PC-3 (cell line): ENCODE results near the gene ST8SIA4. TPM values are rescaled to one million over a fixed set of nuclear protein-coding genes. Genes with fewer than 3 reads are reported as not detected.

Experiments used
- ATAC-seq: fragments of 200-7000 bp; cut with Tn5 transposase; 2 replicates; pipeline ENCODE4 v1.9.1; 2020; ENCODE audit warnings: mild to moderate bottlenecking, moderate library complexity
- BruUV-seq: library from RNA; stranded (reverse); fragments of 400-500 nt; replicated peaks from 2 replicates; lab custom pipeline; 2021; lab: Mats Ljungman, UMichigan
- CTCF ChIA-PET: fragments of 300-600 bp; sonication (Branson Sonifier 250); formaldehyde crosslinking; loops from one replicate; lab custom pipeline; 2022; ENCODE audit warnings: antibody characterized with exemption; lab: Charles Lee
- POLR2A ChIA-PET: fragments of 300-600 bp; sonication (Branson Sonifier 250); formaldehyde crosslinking; loops from one replicate; lab custom pipeline; 2022; ENCODE audit warnings: antibody characterized with exemption; ENCODE audit not compliant: unreplicated experiment; lab: Charles Lee
- DNase-seq: peaks from one replicate; pipeline ENCODE4 v3.0.0-alpha.2; 2015
- H2AFZ ChIP-seq: fragments of 300-600 bp; sonication (generic); 2 replicates; pipeline ENCODE4 v1.6.0; 2016; ENCODE audit warnings: antibody characterized with exemption, low read length
- H3F3A ChIP-seq: fragments of 300-600 bp; sonication (generic); one replicate; pipeline ENCODE4 v1.6.0; 2017; ENCODE audit warnings: antibody characterized with exemption, low read length, control low read depth, mild to moderate bottlenecking; ENCODE audit not compliant: unreplicated experiment
- H3K27ac ChIP-seq: fragments of 300-600 bp; sonication (generic); 2 replicates; pipeline ENCODE4 v1.5.1; 2016; ENCODE audit warnings: mild to moderate bottlenecking, low read length
- H3K27me3 ChIP-seq: fragments of 300-600 bp; sonication (generic); 2 replicates; pipeline ENCODE4 v1.6.1; 2016; ENCODE audit warnings: low read length, mixed read lengths
- H3K36me3 ChIP-seq: fragments of 300-600 bp; sonication (generic); 2 replicates; pipeline ENCODE4 v1.6.1; 2016; ENCODE audit warnings: low read depth, mixed run types, low read length, mixed read lengths
- H3K4me1 ChIP-seq: fragments of 300-600 bp; sonication (generic); 2 replicates; pipeline ENCODE4 v1.5.1; 2016; ENCODE audit warnings: low read length; ENCODE audit not compliant: insufficient read depth
- H3K4me2 ChIP-seq: fragments of 300-600 bp; sonication (generic); 2 replicates; pipeline ENCODE4 v1.6.0; 2016; ENCODE audit warnings: low read length
- H3K4me3 ChIP-seq: fragments of 300-600 bp; sonication (generic); 2 replicates; pipeline ENCODE4 v1.5.1; 2016; ENCODE audit warnings: mild to moderate bottlenecking, low read length, mixed read lengths
- H3K79me2 ChIP-seq: fragments of 300-600 bp; sonication (generic); 2 replicates; pipeline ENCODE4 v1.6.1; 2017; ENCODE audit warnings: low read length, mixed read lengths
- H3K9ac ChIP-seq: fragments of 300-600 bp; sonication (generic); 2 replicates; pipeline ENCODE4 v1.6.0; 2016; ENCODE audit warnings: mild to moderate bottlenecking, low read length
- H3K9me2 ChIP-seq: fragments of 300-600 bp; sonication (generic); replicated peaks from 2 replicates; pipeline ENCODE4 v1.6.1; 2016; ENCODE audit warnings: mixed run types, low read length, mixed read lengths
- H3K9me3 ChIP-seq: fragments of 300-600 bp; sonication (generic); 2 replicates; pipeline ENCODE4 v1.6.1; 2016; ENCODE audit warnings: low read length, mixed read lengths
- H4K20me1 ChIP-seq: fragments of 300-600 bp; sonication (generic); 2 replicates; pipeline ENCODE4 v1.6.1; 2016; ENCODE audit warnings: low read length, mixed read lengths
- EZH2 ChIP-seq: fragments of 300-600 bp; sonication (generic); IDR thresholded peaks from one replicate; pipeline ENCODE4 v1.6.1; 2017; ENCODE audit warnings: antibody characterized with exemption, mild to moderate bottlenecking, low read length; ENCODE audit not compliant: unreplicated experiment
- EZH2phosphoT487 ChIP-seq: fragments of 300-600 bp; sonication (generic); IDR thresholded peaks from 2 replicates; pipeline ENCODE4 v1.6.1; 2018; ENCODE audit warnings: mild to moderate bottlenecking, antibody characterized with exemption, low read length, borderline replicate concordance
- intact Hi-C: fragments of 100-400 bp; cut with micrococcal nuclease; formaldehyde crosslinking; loops from 2 replicates; pipeline ENCODE4 v1.9.0; 2023
- total RNA-seq: library from RNA; depleted of rRNA; stranded (reverse); fragments of >200 nt; gene quantifications from 2 replicates; pipeline ENCODE4 v1.2.3, GENCODE V29; 2014
- TF ChIP-seq, protein P1 (sequence below): fragments of 300-600 bp; sonication (generic); conservative IDR thresholded peaks from 2 replicates; pipeline ENCODE4 v1.5.1; 2017; ENCODE audit warnings: antibody characterized with exemption, low read depth, mild to moderate bottlenecking, low read length

The ST8SIA4 gene
- total RNA-seq, 1 experiment from 2014 or later: 0.91 TPM

DNA sequence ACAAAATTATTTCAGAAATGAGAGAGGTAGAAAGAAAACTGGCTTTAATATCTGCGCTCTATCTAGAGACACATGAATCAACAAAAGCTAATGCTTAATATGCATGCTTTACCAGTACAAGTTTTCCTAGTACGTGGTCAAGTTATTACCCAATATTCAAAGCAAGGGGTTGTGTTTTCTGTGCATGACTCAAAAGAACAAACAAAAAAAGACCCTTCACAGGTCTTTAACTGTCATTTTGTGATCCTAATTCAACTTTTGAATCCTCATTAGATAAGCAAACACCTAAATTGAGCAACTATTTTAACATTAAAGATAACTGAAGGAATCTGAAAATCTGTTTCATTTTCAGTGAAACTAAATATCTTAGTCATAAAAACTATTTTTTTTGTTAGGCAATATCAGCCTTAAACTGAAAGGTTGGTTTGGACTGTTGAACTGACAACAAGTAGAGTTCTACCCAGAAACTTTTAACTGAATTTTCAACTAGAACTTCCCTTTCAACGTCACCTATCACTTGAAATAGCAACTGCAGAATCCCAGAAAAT is 12.5 kb downstream of the ST8SIA4 start:
- H3K4me2 ChIP-seq: peak overlapping the region; percentile 83
- no peaks in the 10 kb centered on the region for H3K36me3 ChIP-seq
- TF ChIP-seq EZH2: no peak
- TF ChIP-seq EZH2phosphoT487: no peak
- TF ChIP-seq, protein P1, sequence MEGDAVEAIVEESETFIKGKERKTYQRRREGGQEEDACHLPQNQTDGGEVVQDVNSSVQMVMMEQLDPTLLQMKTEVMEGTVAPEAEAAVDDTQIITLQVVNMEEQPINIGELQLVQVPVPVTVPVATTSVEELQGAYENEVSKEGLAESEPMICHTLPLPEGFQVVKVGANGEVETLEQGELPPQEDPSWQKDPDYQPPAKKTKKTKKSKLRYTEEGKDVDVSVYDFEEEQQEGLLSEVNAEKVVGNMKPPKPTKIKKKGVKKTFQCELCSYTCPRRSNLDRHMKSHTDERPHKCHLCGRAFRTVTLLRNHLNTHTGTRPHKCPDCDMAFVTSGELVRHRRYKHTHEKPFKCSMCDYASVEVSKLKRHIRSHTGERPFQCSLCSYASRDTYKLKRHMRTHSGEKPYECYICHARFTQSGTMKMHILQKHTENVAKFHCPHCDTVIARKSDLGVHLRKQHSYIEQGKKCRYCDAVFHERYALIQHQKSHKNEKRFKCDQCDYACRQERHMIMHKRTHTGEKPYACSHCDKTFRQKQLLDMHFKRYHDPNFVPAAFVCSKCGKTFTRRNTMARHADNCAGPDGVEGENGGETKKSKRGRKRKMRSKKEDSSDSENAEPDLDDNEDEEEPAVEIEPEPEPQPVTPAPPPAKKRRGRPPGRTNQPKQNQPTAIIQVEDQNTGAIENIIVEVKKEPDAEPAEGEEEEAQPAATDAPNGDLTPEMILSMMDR: no peak
- H3K4me1 ChIP-seq: peaks cover 10% of the 10 kb centered on the region; the same call in 1 of the 2 replicates
- no peaks in the 10 kb centered on the region for H3K9me2 ChIP-seq
- peak overlapping the region; percentile 9; the same call in 1 of the 2 replicates for H3K9ac ChIP-seq
- DNase-seq: peak; percentile 61
- no peaks in the 10 kb centered on the region for H3F3A ChIP-seq
- ChIA-PET POLR2A (no interaction called here), CTCF (no interaction called here)
- BruUV-seq: no TSS peak
- H2AFZ ChIP-seq: peak overlapping the region; percentile 73
- 0 out of 2 replicates have a peak overlapping the region, but pooled peaks have one; percentile 1 for H3K27ac ChIP-seq
- ATAC-seq: peak; percentile 89
- H3K79me2 ChIP-seq: no peaks in the 10 kb centered on the region
- H3K9me3 ChIP-seq: no peaks in the 10 kb centered on the region
- no peaks in the 10 kb centered on the region for H3K27me3 ChIP-seq
- H4K20me1 ChIP-seq: no peaks in the 10 kb centered on the region
- peak overlapping the region; percentile 56 for H3K4me3 ChIP-seq
- intact Hi-C loops: loop anchor here (1.0 kb wide), 1 partner anchor 11 kb away; no protein-coding TSS in a partner anchor

DNA sequence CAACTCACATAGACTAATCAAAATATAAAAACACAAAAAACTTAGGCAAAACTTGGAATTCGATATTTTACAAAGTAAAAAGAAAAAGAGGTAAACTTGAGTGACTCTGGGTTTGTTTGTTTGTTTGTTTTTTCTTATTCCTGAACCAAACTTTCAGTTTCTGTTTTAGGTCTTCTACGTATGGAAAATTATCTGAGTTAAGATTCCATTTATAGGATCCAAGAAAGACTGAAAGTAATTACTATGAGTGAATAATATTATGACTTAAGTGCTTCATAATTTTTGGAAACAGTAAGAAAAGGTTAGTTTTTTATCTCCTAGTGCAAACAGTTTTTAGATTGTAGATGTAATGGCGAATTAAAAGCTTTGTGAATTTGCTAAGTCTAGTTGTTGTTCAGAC is 13.2 kb downstream of the ST8SIA4 start:
- ChIA-PET CTCF (no interaction called here), POLR2A (no interaction called here)
- Histone ChIP-seq H3K36me3 (no peaks in the 10 kb centered on the region), H2AFZ (peak overlapping the region; percentile 73), H3K9me3 (no peaks in the 10 kb centered on the region), H3K27ac (no peak overlapping the region), H3K4me3 (peak overlapping the region; percentile 56), H3F3A (no peaks in the 10 kb centered on the region), H3K27me3 (no peaks in the 10 kb centered on the region), H3K79me2 (no peaks in the 10 kb centered on the region), H3K9ac (peak overlapping the region; percentile 9; the same call in 1 of the 2 replicates), H3K4me1 (peaks cover 10% of the 10 kb centered on the region; the same call in 1 of the 2 replicates), H3K4me2 (peak overlapping the region; percentile 83), H3K9me2 (no peaks in the 10 kb centered on the region), H4K20me1 (no peaks in the 10 kb centered on the region)
- no TSS peak for BruUV-seq
- DNase-seq (no peak), ATAC-seq (peak; percentile 51)
- intact Hi-C loops: loop anchor here (1.0 kb wide), 1 partner anchor 11 kb away; no protein-coding TSS in a partner anchor
- TF ChIP-seq, protein P1: no peak
- TF ChIP-seq EZH2phosphoT487: no peak
- TF ChIP-seq EZH2: no peak

DNA sequence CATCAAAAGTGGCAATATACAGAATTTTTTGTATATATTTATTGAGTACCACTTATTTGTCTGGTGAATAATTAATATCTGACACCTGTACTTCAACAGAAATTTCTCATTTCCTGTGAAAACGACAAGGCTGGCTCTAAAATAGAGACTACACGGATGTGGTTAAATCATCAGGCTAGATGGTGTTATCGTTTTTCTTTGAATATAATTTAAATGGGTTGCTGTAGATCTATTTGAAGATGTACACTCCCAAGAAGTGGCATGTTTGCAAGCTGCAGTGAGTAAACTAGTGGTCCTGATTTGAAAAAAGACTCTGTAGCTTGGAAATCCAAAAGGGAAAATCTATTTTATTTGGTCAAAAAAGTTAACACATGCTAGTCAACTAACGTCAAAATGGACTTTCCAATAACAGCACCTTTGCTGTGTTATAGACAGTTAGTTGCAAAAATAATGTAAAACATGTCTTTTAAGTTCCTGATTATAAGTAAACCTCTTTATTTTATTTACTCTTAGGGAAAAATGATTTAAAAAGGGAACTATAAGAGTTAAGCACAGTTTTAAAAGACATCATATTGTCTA is 13.8 kb downstream of the ST8SIA4 start:
- Histone ChIP-seq H3K9me2 (no peaks in the 10 kb centered on the region), H2AFZ (peak overlapping the region; percentile 73), H3K4me3 (peak overlapping the region; percentile 56), H3K27ac (no peak overlapping the region), H3K79me2 (no peaks in the 10 kb centered on the region), H3K9ac (peak overlapping the region; percentile 9; the same call in 1 of the 2 replicates), H3K4me1 (peaks cover 10% of the 10 kb centered on the region; the same call in 1 of the 2 replicates), H3K36me3 (no peaks in the 10 kb centered on the region), H3K4me2 (peak overlapping the region; percentile 83), H3K9me3 (no peaks in the 10 kb centered on the region), H3F3A (no peaks in the 10 kb centered on the region), H4K20me1 (no peaks in the 10 kb centered on the region), H3K27me3 (no peaks in the 10 kb centered on the region)
- TF ChIP-seq, protein P1: no peak
- no peak for TF ChIP-seq EZH2
- no peak for TF ChIP-seq EZH2phosphoT487
- ChIA-PET CTCF (no interaction called here), POLR2A (no interaction called here)
- intact Hi-C loops: no loop called here
- no peak for ATAC-seq
- DNase-seq: no peak
- no TSS peak for BruUV-seq
